Measurements from ENCODE around the gene TMEM132D. TPM values are rescaled to one million over a fixed set of nuclear protein-coding genes. Genes with fewer than 3 reads are reported as not detected.

Gene TMEM132D
- total and polyA plus RNA-seq, 2 experiments from 2014 or later = 2.0 to 2.4 TPM

- Histone ChIP-seq H3K4me3 (no peak overlapping the region), H3K9me3 (ENCODE audit: low read depth) (no peaks in the 10 kb centered on the region), H3K79me2 (no peaks in the 10 kb centered on the region), H3K36me3 (replicated peaks; ENCODE audit: insufficient read depth, low read depth) (no peaks in the 10 kb centered on the region), H3K4me2 (no peak overlapping the region), H3K9me2 (replicated peaks; ENCODE audit: insufficient read depth) (no peaks in the 10 kb centered on the region), H3K27me3 (no peaks in the 10 kb centered on the region), H2AFZ (no peak overlapping the region), H3K4me1 (ENCODE audit: insufficient read depth) (no peaks in the 10 kb centered on the region), H4K20me1 (ENCODE audit: insufficient read depth, poor library complexity, severe bottlenecking) (no peaks in the 10 kb centered on the region), H3K27ac (no peak overlapping the region)
- TF ChIP-seq EZH2phosphoT487 (IDR thresholded peaks at IDR 0.05; ENCODE audit: low read depth, severe bottlenecking, unreplicated experiment) (no peak), CTCF (IDR thresholded peaks at IDR 0.05; ENCODE audit: poor library complexity) (no peak), EZH2 (IDR thresholded peaks at IDR 0.05; ENCODE audit: borderline replicate concordance) (no peak)
- 88% methylated on average over 6 of the region's 6 CpGs for WGBS (ENCODE audit: low lambda C conversion rate, missing lambda C conversion rate)
- no peak for DNase-seq (ENCODE audit: low spot score)
These were observed 309.7 kb downstream of the TMEM132D start for GRCh38 chr12:129594098-129594497.

- Histone ChIP-seq H3K36me3 (replicated peaks; ENCODE audit: insufficient read depth, low read depth) (no peaks in the 10 kb centered on the region), H3K9me3 (ENCODE audit: low read depth) (no peaks in the 10 kb centered on the region), H3K79me2 (no peaks in the 10 kb centered on the region), H3K27me3 (no peaks in the 10 kb centered on the region), H3K4me2 (no peak overlapping the region), H4K20me1 (ENCODE audit: insufficient read depth, poor library complexity, severe bottlenecking) (no peaks in the 10 kb centered on the region), H3K27ac (no peak overlapping the region), H3K4me1 (ENCODE audit: insufficient read depth) (no peaks in the 10 kb centered on the region), H3K9me2 (replicated peaks; ENCODE audit: insufficient read depth) (no peaks in the 10 kb centered on the region), H3K4me3 (no peak overlapping the region), H2AFZ (no peak overlapping the region)
- no peak for TF ChIP-seq EZH2phosphoT487 (IDR thresholded peaks at IDR 0.05; ENCODE audit: low read depth, severe bottlenecking, unreplicated experiment)
- no peak for TF ChIP-seq CTCF (IDR thresholded peaks at IDR 0.05; ENCODE audit: poor library complexity)
- TF ChIP-seq EZH2 (IDR thresholded peaks at IDR 0.05; ENCODE audit: borderline replicate concordance) = no peak
- no peak for DNase-seq (ENCODE audit: low spot score)
- 76% methylated on average over 2 of the region's 2 CpGs for WGBS (ENCODE audit: low lambda C conversion rate, missing lambda C conversion rate)
These were observed 311.4 kb downstream of the TMEM132D start for GRCh38 chr12:129592449-129592848.

- TF ChIP-seq EZH2phosphoT487 (IDR thresholded peaks at IDR 0.05; ENCODE audit: low read depth, severe bottlenecking, unreplicated experiment) = no peak
- TF ChIP-seq EZH2 (IDR thresholded peaks at IDR 0.05; ENCODE audit: borderline replicate concordance) = no peak
- TF ChIP-seq CTCF (IDR thresholded peaks at IDR 0.05; ENCODE audit: poor library complexity) = no peak
- 92% methylated on average over 5 of the region's 5 CpGs for WGBS (ENCODE audit: low lambda C conversion rate, missing lambda C conversion rate)
- Histone ChIP-seq H3K4me3 (no peak overlapping the region), H2AFZ (no peak overlapping the region), H3K36me3 (replicated peaks; ENCODE audit: insufficient read depth, low read depth) (no peaks in the 10 kb centered on the region), H3K9me3 (ENCODE audit: low read depth) (no peaks in the 10 kb centered on the region), H3K27ac (no peak overlapping the region), H3K4me1 (ENCODE audit: insufficient read depth) (no peaks in the 10 kb centered on the region), H3K4me2 (no peak overlapping the region), H4K20me1 (ENCODE audit: insufficient read depth, poor library complexity, severe bottlenecking) (no peaks in the 10 kb centered on the region), H3K27me3 (no peaks in the 10 kb centered on the region), H3K9me2 (replicated peaks; ENCODE audit: insufficient read depth) (no peaks in the 10 kb centered on the region), H3K79me2 (no peaks in the 10 kb centered on the region)
- DNase-seq (ENCODE audit: low spot score) = no peak
These were observed 314.3 kb downstream of the TMEM132D start for GRCh38 chr12:129589503-129589902.

DNA sequence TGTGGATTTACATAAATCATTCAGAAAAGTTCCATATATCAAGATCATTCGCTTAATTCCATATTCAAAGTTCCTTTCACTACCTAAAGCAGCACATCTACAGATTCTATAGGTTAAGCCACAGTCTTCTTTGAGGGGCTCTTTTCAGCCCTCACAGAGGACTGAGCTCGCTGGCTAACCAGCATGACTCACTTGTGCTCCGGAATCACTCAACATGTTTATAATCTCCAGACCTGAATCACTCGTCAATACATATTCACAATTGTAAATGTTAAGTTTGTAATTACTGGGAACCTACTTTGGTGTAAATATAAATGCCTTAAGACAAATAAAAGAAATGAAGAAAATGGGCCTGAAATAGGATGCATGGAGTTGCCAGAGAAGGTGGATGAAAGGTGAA lies 315.7 kb downstream of the TMEM132D start:
- DNase-seq (ENCODE audit: low spot score) = no peak
- TF ChIP-seq EZH2phosphoT487 (IDR thresholded peaks at IDR 0.05; ENCODE audit: low read depth, severe bottlenecking, unreplicated experiment) (no peak), CTCF (IDR thresholded peaks at IDR 0.05; ENCODE audit: poor library complexity) (no peak), EZH2 (IDR thresholded peaks at IDR 0.05; ENCODE audit: borderline replicate concordance) (no peak)
- no peak overlapping the region for H3K4me2 ChIP-seq
- H3K9me2 ChIP-seq (replicated peaks; ENCODE audit: insufficient read depth) = no peaks in the 10 kb centered on the region
- H4K20me1 ChIP-seq (ENCODE audit: insufficient read depth, poor library complexity, severe bottlenecking) = no peaks in the 10 kb centered on the region
- no peaks in the 10 kb centered on the region for H3K9me3 ChIP-seq (ENCODE audit: low read depth)
- H3K36me3 ChIP-seq (replicated peaks; ENCODE audit: insufficient read depth, low read depth) = no peaks in the 10 kb centered on the region
- 67% methylated on average over 4 of the region's 4 CpGs for WGBS (ENCODE audit: low lambda C conversion rate, missing lambda C conversion rate)
- H3K4me1 ChIP-seq (ENCODE audit: insufficient read depth) = no peaks in the 10 kb centered on the region
- no peak overlapping the region for H2AFZ ChIP-seq
- no peak overlapping the region for H3K27ac ChIP-seq
- H3K4me3 ChIP-seq = no peak overlapping the region
- no peaks in the 10 kb centered on the region for H3K79me2 ChIP-seq
- no peaks in the 10 kb centered on the region for H3K27me3 ChIP-seq
